GM19452 (cell line): ENCODE measurements around the gene FBXO36.
"Not testable (repeated sequence)": the region's sequence is repeated elsewhere in the genome, so short reads cannot be mapped to it uniquely, and the experiment has no call there.

Experiments used
- ATAC-seq: cut with Tn5 transposase; IDR thresholded peaks from one replicate; pipeline ENCODE4 v1.9.1; 2021; ENCODE audit not compliant: unreplicated experiment

FBXO36 gene, protein sequence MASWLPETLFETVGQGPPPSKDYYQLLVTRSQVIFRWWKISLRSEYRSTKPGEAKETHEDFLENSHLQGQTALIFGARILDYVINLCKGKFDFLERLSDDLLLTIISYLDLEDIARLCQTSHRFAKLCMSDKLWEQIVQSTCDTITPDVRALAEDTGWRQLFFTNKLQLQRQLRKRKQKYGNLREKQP

DNA sequence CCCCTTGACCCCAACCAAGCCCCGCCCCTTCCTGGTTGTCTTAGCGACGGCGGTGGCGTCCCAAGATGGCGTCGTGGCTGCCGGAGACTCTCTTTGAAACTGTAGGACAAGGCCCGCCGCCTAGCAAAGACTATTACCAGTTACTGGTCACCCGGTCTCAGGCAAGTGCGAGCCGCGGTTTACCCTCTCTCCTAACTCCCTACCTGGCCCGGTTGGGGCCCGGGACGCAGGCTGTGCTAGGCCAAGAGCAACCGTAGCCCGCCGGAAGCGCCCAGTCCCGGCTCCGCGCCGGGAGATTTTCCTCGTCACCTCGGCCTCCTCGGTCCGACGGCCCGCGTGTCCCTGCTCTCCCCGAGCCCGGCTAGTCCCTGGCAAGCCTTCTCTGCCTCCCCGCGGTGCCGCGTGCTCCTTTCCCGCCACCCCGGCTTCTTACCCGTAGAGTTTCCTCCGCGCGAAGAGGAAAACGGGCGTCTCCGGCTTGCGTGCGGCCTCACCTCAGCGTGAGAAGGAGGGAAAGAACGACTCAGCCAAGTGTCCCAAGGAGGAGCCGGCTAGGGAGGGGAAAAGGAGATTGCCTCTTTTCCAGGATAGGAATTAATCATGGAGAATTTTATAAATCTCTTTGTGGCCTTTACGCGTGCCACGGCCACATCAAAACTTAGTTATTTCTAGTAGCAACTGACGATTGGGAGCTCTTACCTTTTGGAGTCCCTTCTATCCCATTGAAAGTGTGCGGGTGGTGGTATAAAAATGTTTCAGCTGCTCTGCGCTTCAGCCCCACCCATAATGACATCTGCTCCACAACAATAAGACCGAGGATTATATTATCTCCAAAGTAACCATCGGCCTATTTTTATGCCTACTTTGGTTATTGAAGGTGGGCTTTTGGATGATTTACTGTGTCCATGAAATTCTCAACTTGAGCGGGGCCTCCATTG lies at the start of gene FBXO36:
Gene FBXO36, plus strand, starts transcription at position 55 of the 938 bp plus-strand sequence. Its CDS starts 11 bp downstream, at position 66.
- peak; percentile 72 for ATAC-seq

DNA sequence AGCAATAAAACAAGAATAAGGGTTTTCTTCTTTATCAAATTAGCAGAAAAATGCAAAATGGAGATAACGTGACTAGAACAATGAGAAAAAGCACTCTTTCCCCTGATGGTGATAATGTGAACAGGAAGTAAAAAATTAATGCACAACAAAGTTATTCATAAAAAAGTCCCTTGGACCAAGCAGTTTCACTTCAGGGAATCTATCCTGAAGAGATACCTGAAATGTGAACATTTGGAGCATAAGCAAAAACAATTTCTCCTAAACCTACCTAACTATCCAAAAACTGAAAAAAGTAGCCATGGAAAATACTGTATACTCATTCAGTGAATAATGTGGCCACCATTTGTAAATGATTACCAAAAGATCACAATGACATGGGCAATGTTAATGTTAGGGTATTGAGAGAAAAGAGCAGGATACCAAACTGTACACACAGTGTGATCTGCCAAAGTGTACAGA lies 49.2 kb upstream of the FBXO36 start:
- ATAC-seq: peak; percentile 96

DNA sequence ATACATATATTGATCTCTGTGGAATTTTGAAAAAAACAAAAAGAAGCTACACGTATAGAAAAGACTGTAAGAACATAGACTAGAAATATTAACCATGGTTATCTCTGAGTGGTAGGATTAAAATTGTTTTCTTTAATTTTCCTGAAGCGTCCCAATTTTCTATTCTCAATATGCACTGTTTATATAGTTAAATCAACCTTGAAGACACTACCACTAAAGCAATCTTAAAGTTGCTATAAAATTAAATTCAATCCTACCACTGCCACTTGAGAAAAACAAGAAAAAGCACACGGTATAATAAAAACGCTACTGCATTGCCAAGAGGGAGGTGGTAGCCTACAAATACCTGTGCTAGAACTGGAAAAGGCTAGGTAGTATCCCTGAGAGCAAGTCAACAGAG lies 47.7 kb upstream of the FBXO36 start:
- ATAC-seq: no peak

DNA sequence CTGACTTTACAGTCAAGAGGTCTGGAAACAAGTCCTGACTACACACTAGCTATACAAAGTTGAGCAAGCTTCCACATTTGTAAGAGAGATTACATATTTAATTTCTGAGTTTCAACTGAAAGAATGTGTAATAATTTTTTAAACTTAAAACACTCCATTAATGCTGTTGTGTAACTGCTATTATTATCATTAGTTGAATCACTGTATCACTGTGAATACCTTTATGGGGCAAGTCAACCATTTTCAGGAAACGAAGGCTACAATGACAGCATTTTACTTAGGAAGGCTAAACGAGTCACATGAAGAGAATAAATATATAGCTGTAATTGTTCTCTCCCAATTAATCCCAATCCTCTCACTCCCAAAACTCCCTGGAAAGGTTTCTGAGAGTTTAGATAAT lies 46.8 kb upstream of the FBXO36 start:
- no peak for ATAC-seq

DNA sequence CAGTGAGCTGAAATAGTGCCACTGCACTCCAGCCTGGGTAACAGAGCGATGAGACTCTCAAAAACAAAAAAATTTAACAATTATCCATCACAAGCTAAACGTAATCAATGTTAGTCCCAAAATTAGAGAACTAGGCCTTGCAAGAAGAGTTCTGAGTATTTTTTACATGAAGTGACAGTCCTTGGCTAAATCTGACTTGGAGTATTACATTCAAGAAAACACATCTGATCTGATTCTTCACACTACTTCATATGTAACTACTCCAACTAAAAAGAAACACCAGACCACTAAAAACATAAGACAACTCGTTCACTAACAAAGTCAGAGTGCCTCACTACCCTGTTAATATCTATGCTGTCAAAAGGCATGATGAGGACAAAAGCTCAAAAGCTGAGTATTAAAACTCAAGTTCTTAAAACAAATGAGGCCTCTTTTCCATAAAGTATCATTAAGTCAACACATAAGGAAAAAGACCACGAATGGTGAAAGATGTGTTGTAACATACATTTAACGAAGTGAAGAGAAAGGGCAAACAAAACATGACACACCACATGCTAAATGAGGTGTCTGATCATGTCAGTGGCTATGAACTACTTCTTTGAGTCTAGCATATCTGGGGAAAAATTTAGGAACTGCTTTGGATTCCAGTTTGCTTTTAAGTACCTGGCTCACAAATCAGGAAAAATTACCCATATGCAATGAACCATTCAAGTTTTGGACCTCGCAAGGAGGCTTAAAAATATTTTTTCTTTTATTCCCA lies 42.9 kb upstream of the FBXO36 start:
- ATAC-seq: no peak

DNA sequence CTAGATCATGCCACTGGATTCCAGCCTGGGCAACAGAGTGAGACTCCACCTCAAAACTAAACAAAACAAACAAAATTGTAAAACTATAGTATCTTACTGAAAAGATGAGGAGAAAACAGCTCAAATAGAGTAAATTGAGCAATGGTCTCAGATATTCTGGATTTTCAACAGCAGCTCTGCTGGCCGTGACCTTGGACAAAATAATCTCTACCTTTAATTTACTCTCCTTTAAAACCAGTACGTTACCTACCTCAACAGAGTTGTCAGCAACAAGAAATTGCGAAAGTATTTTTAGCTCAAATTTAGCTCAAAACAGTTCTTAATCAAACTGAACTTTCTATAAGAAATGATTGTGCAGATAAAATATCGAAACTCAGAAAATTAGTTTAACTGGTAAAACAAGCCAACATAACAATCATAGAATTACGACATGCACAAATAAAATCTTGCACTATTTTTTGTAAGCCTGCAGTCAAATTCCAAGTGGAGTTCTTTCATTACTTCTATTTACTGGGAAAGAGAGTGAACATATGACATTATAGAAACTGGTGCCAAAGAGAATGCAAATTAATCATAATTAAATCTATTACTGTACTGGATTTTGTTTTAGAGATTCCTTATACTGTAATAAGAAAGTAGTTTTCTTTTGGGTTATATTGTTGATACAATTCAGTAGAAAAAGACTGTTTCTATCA lies 41.3 kb upstream of the FBXO36 start:
- ATAC-seq: no peak

DNA sequence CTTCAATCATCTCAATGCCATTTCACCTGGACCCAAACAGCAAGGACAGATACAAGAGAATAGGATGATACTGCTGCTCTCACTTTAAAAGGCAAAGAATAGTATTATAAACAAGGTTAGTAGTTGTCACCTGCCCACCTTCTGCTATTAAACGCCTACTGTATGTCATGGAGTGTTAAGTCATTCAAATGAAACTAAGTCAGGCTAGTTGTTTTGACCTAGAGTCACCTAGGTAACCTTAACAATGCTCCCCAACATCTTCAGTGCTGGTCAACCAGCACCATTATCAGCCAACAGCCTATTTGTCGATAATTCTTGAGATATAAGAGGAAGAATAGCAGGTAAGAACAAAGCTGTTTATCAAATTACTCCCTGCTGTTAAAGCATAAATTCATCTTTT lies 39.7 kb upstream of the FBXO36 start:
- no peak for ATAC-seq

DNA sequence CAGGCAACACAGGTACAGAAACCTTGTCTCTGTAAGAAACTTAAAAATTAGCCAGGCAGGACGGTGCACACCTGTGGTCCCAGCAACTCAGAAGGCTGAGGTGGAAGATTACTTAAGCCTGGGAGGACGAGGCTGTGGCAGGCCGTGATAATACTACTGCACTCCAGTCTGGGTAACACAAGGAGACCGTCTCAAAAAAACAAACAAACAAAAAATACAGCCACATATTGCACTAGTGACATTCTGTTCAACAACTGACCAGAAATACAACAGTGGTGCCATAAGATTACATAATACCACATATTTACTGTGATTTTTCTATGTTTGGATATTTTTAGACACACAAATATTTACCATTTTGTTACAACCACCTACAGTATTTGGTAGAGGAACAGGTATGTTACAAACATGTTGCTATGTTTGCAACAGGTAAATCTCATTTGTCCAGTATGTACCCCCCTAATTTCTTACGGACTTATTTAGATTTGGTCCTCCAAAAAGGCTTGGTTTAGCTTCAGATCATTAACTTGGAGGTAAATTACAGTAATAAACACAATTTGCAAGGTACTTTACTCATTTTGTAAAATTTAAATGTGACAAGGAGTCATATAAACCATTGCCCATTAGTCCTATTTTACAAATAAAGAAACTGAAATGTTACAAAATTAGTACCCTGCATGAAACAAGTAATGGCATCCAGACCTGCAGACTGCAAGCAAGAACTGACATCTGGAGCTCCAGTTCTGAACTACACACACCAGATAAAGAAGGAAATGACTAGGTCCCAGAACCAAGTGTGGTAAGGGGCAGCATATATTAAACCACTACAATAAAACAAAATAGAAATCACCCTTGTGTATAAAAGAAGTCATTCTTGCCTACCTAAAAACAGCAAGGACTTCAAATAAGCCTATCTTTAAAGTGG lies 37.3 kb upstream of the FBXO36 start:
- ATAC-seq: peak; percentile 62

DNA sequence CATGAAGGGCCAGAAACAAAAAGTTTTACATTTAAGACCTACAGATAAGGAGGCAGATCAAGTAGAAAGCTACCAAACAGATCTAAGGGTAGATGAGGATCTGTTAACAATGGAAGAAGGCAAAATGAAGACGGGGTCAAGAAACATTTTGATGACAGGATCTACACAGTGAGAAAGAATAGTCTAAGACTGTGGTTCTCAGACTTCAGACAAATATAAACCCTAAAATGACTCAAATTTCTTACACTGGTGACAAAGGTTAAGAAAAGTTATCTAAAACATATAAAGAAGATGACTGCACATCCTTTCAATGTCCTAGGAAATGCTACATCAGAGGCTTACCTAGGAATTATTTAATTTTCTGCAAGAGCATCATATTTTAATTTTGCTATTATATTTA lies 34.9 kb upstream of the FBXO36 start:
- no peak for ATAC-seq

DNA sequence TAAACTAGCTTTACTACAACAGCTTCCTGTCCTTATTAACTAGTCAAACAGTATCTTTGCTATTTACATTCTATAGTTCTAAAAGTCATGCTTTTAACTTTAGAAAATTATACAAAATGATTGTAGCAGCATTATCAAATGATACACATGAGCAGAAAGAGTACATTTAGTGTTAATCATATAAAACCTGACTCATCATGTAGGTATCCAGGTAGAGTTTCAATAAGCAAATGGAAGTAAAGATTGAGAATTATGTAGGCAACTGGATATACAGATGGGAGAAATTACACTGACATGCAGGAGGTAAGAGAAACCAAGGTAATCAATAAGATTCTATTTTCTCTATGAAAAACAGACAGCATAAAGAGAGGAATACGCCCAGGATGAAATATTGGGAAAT lies 34.3 kb upstream of the FBXO36 start:
- ATAC-seq: no peak

DNA sequence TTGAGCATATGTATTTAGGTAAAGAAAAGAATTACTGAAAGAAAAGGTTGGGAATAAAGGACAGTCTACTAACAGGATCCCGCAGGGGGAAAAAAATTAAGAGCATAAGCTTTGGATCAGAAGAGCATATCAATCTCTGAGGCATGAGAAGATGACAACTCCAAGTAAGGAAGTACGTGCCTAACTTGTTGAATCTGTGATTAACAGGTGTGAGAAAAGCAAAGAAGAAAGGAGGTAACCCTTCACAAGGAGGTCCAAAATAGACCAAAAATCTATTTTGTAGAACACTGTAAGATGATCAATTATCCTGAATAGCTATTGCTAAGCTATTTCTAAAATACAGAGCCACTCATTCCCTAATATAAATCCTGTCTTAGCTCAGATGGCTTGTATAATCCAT lies 33.3 kb upstream of the FBXO36 start:
- ATAC-seq: no peak

DNA sequence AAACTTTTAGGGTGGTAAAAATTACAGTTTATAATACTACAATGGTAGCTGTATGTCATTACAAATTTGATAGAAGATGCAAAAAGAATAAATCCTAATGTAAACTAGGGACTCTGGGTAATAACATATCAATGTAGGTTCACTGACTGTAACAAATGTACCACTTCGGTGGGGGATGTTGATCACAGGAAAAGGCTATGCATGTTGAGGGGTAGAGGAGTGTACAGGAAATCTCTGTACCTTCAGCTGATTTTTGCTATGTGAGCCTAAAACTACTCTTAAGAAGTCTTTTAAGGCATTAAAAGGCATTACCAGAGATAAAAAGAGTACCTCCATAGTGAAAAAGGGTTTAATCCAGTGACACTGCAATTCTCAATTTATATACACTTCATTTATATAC lies 25.4 kb upstream of the FBXO36 start:
- ATAC-seq: no peak

DNA sequence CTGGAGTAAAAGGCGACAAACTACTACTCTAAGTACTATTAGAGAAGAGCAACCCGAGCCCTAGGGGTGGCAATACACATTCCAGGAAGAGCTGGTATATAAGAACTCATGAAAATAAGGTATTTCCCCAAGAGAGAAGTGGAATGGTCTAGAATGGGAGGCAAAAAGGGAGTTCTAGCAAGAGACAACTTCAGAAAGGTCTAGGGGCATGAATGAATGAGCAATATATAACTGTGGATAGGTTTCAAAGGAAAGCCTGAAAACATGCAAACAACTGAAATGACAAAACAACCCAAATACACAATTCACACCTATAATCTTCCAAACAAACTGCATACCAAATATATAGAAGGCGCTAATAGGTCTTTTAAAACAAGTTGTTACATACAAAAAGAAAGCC lies 22.7 kb upstream of the FBXO36 start:
- no peak for ATAC-seq

DNA sequence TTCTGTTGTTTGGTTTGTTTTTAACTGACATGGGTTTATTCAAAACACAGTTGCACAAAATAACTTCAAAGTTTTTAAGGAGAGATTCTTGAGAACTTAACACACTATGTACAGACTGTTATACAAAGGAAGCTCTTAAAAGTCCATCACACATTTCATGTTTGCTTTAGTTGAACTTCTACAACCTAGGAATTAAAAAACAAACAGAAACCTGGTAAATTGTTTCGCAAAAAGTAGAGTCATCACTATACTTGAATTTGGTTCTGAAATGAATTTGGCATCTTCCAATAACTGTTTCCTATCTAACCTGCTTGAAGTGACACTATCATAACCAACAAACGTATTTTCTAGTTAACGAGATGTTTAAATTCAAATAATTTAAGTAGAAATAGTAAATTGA lies 22.3 kb upstream of the FBXO36 start:
- ATAC-seq: no peak

DNA sequence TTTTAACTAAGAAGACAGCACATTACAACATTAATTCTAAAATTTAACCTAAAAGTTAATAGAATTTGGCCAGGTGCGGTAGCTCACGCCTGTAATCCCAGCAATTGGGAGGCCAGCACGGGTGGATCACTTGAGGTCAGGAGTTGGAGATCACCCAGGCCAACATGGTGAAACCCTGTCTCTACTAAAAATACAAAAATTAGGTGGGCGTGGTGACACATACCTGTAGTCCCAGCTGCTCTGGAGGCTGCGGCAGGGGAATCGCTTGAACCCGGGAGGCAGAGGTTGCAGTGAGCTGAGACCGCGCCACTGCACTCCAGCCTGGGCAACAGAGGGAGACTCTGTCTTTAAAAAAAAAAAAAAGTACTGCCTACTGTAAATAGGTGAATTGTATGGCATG lies 21.8 kb upstream of the FBXO36 start:
- not testable (repeated sequence) for ATAC-seq

DNA sequence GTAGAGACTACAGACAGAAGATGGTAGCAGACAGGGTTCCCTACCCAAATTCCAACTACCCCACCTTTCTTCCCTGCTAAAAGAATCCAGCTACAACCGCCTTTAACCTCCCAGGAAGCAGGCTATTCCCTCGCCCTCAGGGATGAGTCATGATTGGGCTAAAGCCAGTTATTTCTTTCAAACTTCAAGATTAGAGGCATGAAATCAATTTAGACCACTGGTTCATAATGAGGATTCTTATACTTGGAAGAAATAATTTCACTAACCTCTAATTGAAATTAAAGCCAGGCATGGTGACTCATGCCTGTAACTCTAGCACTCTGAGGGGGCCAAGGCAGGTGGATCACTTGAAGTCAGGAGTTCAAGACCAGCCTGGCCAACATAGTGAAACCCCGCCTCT lies 20.5 kb upstream of the FBXO36 start:
- no peak for ATAC-seq

DNA sequence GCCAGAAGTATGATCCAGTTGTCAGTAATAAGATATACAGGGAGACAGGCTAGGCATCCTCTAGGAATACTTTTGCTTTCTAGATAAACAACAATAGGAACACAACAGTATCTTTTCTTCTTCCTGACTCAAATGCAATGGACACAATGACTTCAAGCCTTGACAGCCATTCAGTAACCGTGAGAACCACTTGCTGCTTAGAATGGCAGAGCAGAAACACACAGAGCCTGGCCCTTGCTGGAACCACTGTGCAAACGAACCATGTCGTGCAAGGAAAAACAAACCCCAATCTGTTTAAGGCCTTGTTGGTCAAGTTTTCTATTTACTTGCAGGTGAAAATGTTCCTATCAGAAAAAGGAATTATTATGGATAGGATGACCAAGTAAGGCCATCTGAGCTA lies 19.3 kb upstream of the FBXO36 start:
- no peak for ATAC-seq

DNA sequence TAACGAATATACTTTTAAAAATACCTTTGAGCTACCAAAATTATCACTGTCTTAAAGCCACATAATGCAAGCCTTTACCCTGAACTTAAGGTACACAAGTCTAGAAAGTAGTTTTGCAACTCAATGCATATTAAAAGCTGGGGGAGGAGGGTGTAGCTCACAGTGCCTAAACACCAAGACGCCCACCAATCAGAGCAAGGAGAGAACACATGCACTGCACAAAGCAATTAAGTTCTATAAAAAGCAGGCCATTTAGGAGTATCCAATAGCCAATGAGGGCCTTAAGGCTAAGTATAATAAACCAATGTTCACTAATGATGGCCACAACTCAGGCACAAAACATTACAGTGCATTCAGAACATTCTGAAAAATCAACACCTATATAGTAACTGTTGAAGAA lies 16.7 kb upstream of the FBXO36 start:
- no peak for ATAC-seq

DNA sequence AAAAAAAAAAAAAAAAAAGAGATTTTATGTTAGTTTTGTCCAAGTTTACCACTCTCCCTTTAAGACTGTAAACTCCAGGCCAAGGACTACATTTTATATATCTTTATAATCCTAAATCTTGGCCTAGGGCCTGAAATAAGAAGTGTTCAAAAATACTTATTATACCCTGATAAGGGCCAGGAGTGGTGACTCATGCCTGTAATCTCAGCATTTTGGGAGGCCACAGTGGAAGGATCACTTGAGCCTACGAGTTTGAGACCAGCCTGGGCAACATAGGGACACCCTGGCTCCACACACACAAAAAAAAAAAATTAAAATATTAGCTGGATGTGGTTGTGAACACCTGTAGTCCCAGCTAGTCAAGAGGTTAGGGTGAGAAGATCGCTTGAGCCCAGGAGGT lies 13.2 kb upstream of the FBXO36 start:
- no peak for ATAC-seq
